ENCODE data around the gene NOG. TPM values are rescaled to one million over a fixed set of nuclear protein-coding genes. Genes with fewer than 3 reads are reported as not detected.
A peak's percentile ranks its signal among the peaks of the same experiment; 100 is the strongest.

NOG gene
- total RNA-seq = not detected

- peak within 1 kb of the TSS; percentile 24 to 53 (median 43) for H3K27ac ChIP-seq
- in situ Hi-C loops (cut with MboI; ENCODE audit: low pct_ligation_motif_present in 1 of 4, low pct_unique_long_range_greater_than_20kb in 1 of 4, low sequenced_read_pairs in 3 of 4) = loop anchor here in 1 of 4 donors (25.0 kb wide), 1 partner anchor 119 kb away; no protein-coding TSS in a partner anchor
These were observed at the start of gene NOG for GRCh38 chr17:56593646-56594319. Gene NOG, plus strand, starts transcription at chr17:56593699. Its CDS starts 525 bp downstream, at chr17:56594224.

GRCh38 chr17:56545106-56545505 lies 48.4 kb upstream of the NOG start:
- in situ Hi-C loops (cut with MboI; ENCODE audit: low pct_ligation_motif_present in 1 of 4, low pct_unique_long_range_greater_than_20kb in 1 of 4, low sequenced_read_pairs in 3 of 4) (no loop called here), intact Hi-C loops (cut with DNase I; ENCODE audit: low total_unique reads) (no loop called here)
- Histone ChIP-seq H3K4me3 (no peak overlapping the region), H3K27me3 (peaks cover 3% of the 10 kb centered on the region), H3K4me1 (no peaks in the 10 kb centered on the region), H3K36me3 (no peaks in the 10 kb centered on the region), H3K9me3 (no peaks in the 10 kb centered on the region), H3K27ac (no peak overlapping the region)
- WGBS, 2 donors (ENCODE audit: low coverage in 1 of 2) = 22 to 32% methylated on average over 1 to 2 of the region's 2 CpGs
- DNase-seq = no peak
- TF ChIP-seq POLR2A (IDR thresholded peaks at IDR 0.05) (no peak), POLR2AphosphoS5 (IDR thresholded peaks at IDR 0.05) (no peak), EP300 (IDR thresholded peaks at IDR 0.05; ENCODE audit: low read depth) (no peak), CTCF (IDR thresholded peaks at IDR 0.05) (no peak)

More at GRCh38 chr17:56593646-56594319, at the start of gene NOG:
- no peaks in the 10 kb centered on the region for H3K9me3 ChIP-seq
- H3K27me3 ChIP-seq = peaks cover 100% of the 10 kb centered on the region
- peak within 1 kb of the TSS; percentile 29 to 63 (median 38) for H3K4me3 ChIP-seq
- DNase-seq = peak; percentile 16
- 1% methylated on average over 50 of the region's 85 CpGs; no CpG with 5 or more reads in 1 of the 2 donors for WGBS, 2 donors (ENCODE audit: low coverage in 1 of 2)
- TF ChIP-seq POLR2A (IDR thresholded peaks at IDR 0.05) = no peak
- no peak for TF ChIP-seq CTCF (IDR thresholded peaks at IDR 0.05)
- no peak for TF ChIP-seq POLR2AphosphoS5 (IDR thresholded peaks at IDR 0.05)
- no peak for TF ChIP-seq EP300 (IDR thresholded peaks at IDR 0.05; ENCODE audit: low read depth)
- H3K4me1 ChIP-seq = peaks cover 14 to 50% (median 41%) of the 10 kb centered on the region in 4 donors
- intact Hi-C loops (cut with DNase I; ENCODE audit: low total_unique reads) = loop anchor here (2.0 to 10.0 kb wide), 2 partner anchors 121 to 181 kb away; no protein-coding TSS in a partner anchor
- no peaks in the 10 kb centered on the region for H3K36me3 ChIP-seq

- DNase-seq = no peak
- no peaks in the 10 kb centered on the region for H3K36me3 ChIP-seq
- H3K4me3 ChIP-seq = no peak overlapping the region
- H3K4me1 ChIP-seq = no peaks in the 10 kb centered on the region
- H3K9me3 ChIP-seq = no peaks in the 10 kb centered on the region
- TF ChIP-seq CTCF (IDR thresholded peaks at IDR 0.05) = no peak
- no peak for TF ChIP-seq EP300 (IDR thresholded peaks at IDR 0.05; ENCODE audit: low read depth)
- TF ChIP-seq POLR2A (IDR thresholded peaks at IDR 0.05) = no peak
- H3K27me3 ChIP-seq = peaks cover 3% of the 10 kb centered on the region
- no peak overlapping the region for H3K27ac ChIP-seq
- in situ Hi-C loops (cut with MboI; ENCODE audit: low pct_ligation_motif_present in 1 of 4, low pct_unique_long_range_greater_than_20kb in 1 of 4, low sequenced_read_pairs in 3 of 4) (no loop called here), intact Hi-C loops (cut with DNase I; ENCODE audit: low total_unique reads) (no loop called here)
These were observed 47.6 kb upstream of the NOG start for GRCh38 chr17:56545930-56546329.

- intact Hi-C loops (cut with DNase I; ENCODE audit: low total_unique reads) (no loop called here), in situ Hi-C loops (cut with MboI; ENCODE audit: low pct_ligation_motif_present in 1 of 4, low pct_unique_long_range_greater_than_20kb in 1 of 4, low sequenced_read_pairs in 3 of 4) (no loop called here)
- DNase-seq = no peak
- no peaks in the 10 kb centered on the region for H3K36me3 ChIP-seq
- H3K4me1 ChIP-seq = no peaks in the 10 kb centered on the region
- 79 to 83% methylated on average over 1 to 4 of the region's 4 CpGs for WGBS, 2 donors (ENCODE audit: low coverage in 1 of 2)
- H3K27ac ChIP-seq = no peak overlapping the region
- TF ChIP-seq CTCF (IDR thresholded peaks at IDR 0.05) = no peak
- no peak for TF ChIP-seq POLR2AphosphoS5 (IDR thresholded peaks at IDR 0.05)
- no peak for TF ChIP-seq EP300 (IDR thresholded peaks at IDR 0.05; ENCODE audit: low read depth)
- no peak for TF ChIP-seq POLR2A (IDR thresholded peaks at IDR 0.05)
- no peaks in the 10 kb centered on the region for H3K27me3 ChIP-seq
- H3K4me3 ChIP-seq = no peak overlapping the region
- H3K9me3 ChIP-seq = no peaks in the 10 kb centered on the region
These were observed 44.8 kb upstream of the NOG start for GRCh38 chr17:56548661-56549060.

Data from transverse colon (tissue), 4 donors.